ENCODE data around the gene SLCO2B1.

GRCh38 chr11:75241906-75242644, 91.2 kb downstream of the SLCO2B1 start:
- TF ChIP-seq, protein P1, sequence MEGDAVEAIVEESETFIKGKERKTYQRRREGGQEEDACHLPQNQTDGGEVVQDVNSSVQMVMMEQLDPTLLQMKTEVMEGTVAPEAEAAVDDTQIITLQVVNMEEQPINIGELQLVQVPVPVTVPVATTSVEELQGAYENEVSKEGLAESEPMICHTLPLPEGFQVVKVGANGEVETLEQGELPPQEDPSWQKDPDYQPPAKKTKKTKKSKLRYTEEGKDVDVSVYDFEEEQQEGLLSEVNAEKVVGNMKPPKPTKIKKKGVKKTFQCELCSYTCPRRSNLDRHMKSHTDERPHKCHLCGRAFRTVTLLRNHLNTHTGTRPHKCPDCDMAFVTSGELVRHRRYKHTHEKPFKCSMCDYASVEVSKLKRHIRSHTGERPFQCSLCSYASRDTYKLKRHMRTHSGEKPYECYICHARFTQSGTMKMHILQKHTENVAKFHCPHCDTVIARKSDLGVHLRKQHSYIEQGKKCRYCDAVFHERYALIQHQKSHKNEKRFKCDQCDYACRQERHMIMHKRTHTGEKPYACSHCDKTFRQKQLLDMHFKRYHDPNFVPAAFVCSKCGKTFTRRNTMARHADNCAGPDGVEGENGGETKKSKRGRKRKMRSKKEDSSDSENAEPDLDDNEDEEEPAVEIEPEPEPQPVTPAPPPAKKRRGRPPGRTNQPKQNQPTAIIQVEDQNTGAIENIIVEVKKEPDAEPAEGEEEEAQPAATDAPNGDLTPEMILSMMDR (IDR thresholded peaks at IDR 0.05), result peak; percentile 14; the same call in 1 of the 2 replicates
- no peak for TF ChIP-seq IRF2 (CRISPR knock-in tag; IDR thresholded peaks at IDR 0.05; ENCODE audit: borderline replicate concordance, low read depth)
- no peak for TF ChIP-seq NR3C1 (CRISPR knock-in tag; conservative IDR thresholded peaks at IDR 0.05; ENCODE audit: low read depth)
- TF ChIP-seq, protein P2, sequence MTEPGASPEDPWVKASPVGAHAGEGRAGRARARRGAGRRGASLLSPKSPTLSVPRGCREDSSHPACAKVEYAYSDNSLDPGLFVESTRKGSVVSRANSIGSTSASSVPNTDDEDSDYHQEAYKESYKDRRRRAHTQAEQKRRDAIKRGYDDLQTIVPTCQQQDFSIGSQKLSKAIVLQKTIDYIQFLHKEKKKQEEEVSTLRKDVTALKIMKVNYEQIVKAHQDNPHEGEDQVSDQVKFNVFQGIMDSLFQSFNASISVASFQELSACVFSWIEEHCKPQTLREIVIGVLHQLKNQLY (CRISPR knock-in tag; IDR thresholded peaks at IDR 0.05), result no peak
- TF ChIP-seq ZNF263 (CRISPR knock-in tag; IDR thresholded peaks at IDR 0.05; ENCODE audit: low read depth), result no peak
- TF ChIP-seq, protein P3, sequence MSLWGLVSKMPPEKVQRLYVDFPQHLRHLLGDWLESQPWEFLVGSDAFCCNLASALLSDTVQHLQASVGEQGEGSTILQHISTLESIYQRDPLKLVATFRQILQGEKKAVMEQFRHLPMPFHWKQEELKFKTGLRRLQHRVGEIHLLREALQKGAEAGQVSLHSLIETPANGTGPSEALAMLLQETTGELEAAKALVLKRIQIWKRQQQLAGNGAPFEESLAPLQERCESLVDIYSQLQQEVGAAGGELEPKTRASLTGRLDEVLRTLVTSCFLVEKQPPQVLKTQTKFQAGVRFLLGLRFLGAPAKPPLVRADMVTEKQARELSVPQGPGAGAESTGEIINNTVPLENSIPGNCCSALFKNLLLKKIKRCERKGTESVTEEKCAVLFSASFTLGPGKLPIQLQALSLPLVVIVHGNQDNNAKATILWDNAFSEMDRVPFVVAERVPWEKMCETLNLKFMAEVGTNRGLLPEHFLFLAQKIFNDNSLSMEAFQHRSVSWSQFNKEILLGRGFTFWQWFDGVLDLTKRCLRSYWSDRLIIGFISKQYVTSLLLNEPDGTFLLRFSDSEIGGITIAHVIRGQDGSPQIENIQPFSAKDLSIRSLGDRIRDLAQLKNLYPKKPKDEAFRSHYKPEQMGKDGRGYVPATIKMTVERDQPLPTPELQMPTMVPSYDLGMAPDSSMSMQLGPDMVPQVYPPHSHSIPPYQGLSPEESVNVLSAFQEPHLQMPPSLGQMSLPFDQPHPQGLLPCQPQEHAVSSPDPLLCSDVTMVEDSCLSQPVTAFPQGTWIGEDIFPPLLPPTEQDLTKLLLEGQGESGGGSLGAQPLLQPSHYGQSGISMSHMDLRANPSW (CRISPR knock-in tag; conservative IDR thresholded peaks at IDR 0.05; ENCODE audit: low read depth), result no peak
- TF ChIP-seq, protein P4, sequence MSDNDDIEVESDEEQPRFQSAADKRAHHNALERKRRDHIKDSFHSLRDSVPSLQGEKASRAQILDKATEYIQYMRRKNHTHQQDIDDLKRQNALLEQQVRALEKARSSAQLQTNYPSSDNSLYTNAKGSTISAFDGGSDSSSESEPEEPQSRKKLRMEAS (CRISPR knock-in tag; IDR thresholded peaks at IDR 0.05), result no peak
- TF ChIP-seq CBFB (CRISPR knock-in tag; IDR thresholded peaks at IDR 0.05; ENCODE audit: low read depth), result 0 out of 2 replicates have a peak, but pooled peaks have one; percentile 1
- TF ChIP-seq ATF3 (CRISPR knock-in tag; conservative IDR thresholded peaks at IDR 0.05), result no peak
- no peak for TF ChIP-seq ZNF121 (CRISPR knock-in tag; IDR thresholded peaks at IDR 0.05)
